Gastrocnemius medialis (tissue), 4 donors: ENCODE results near the gene BORCS8. TPM values are rescaled to one million over a fixed set of nuclear protein-coding genes. Genes with fewer than 3 reads are reported as not detected.

ENCODE experiments used
- ATAC-seq, 2 donors: fragments of 150-250 bp; one replicate each; pipeline ENCODE4 v1.9.1; 2016
- DNase-seq, 2 donors: peaks; one replicate each; pipeline ENCODE4 v3.0.0-alpha.2; 2019
- H3K27ac ChIP-seq, 4 donors: fragments of 200-600 bp; sonication (generic); 1 replicate in 1 of 4; 2 replicates in 3 of 4; pipeline ENCODE4 v1.5.1; 2016 to 2018; ENCODE audit warnings: mild to moderate bottlenecking in 2 of 4, moderate library complexity in 1 of 4
- H3K27me3 ChIP-seq, 3 donors: fragments of 200-600 bp; sonication (generic) in 2 of 3; 1 replicate in 1 of 3; 2 replicates in 2 of 3; pipeline versions ENCODE4 v1.5.1 to v1.6.0; 2016 to 2019; ENCODE audit warnings: mild to moderate bottlenecking in 1 of 3, moderate library complexity in 1 of 3
- H3K36me3 ChIP-seq, 2 donors: fragments of 200-600 bp; sonication (generic) in 1 of 2; one replicate each; pipeline ENCODE4 v1.5.1; 2017 to 2018
- H3K4me1 ChIP-seq, 2 donors: fragments of 200-600 bp; sonication (generic) in 1 of 2; one replicate each; pipeline ENCODE4 v1.5.1; 2016 to 2017; ENCODE audit warnings: mild to moderate bottlenecking in 2 of 2
- H3K4me3 ChIP-seq, 4 donors: fragments of 200-600 bp; sonication (generic) in 3 of 4; 1 replicate in 1 of 4; 2 replicates in 3 of 4; pipeline ENCODE4 v1.5.1; 2016 to 2019; ENCODE audit warnings: mild to moderate bottlenecking in 2 of 4
- H3K9me3 ChIP-seq, 3 donors: fragments of 200-600 bp; sonication (generic) in 2 of 3; 1 replicate in 1 of 3; 2 replicates in 2 of 3; pipeline ENCODE4 v1.5.1; 2016 to 2019
- CTCF ChIP-seq, 5 experiments: fragments of 450-650 bp in 3 of 5; fragments of 200-600 bp in 2 of 5; sonication (generic) in 2 of 5; IDR thresholded peaks in 4 of 5; conservative IDR thresholded peaks in 1 of 5; 1 replicate in 4 of 5; 2 replicates in 1 of 5; pipeline ENCODE4 v1.5.1; 2016 to 2019; ENCODE audit warnings: antibody characterized with exemption in 5 of 5, mild to moderate bottlenecking in 3 of 5, moderate library complexity in 3 of 5
- POLR2A ChIP-seq, 2 donors: fragments of 450-650 bp; IDR thresholded peaks; one replicate each; pipeline ENCODE4 v1.6.1; 2017; ENCODE audit warnings: antibody characterized with exemption in 2 of 2, mild to moderate bottlenecking in 2 of 2, moderate library complexity in 2 of 2
- in situ Hi-C, 4 donors: fragments of 200-750 bp; cut with MboI; loops; one replicate each; pipeline versions ENCODE4 v1.15.0 to v1.8.0; 2017; ENCODE audit warnings: low sequenced_read_pairs in 4 of 4
- intact Hi-C: fragments of 100-400 bp; cut with DNase I; formaldehyde crosslinking; loops from one replicate; pipeline ENCODE4 v1.15.1; 2023; ENCODE audit warnings: low total_unique reads
- total RNA-seq, 4 donors: library from RNA; depleted of rRNA; stranded (reverse); fragments of >200 nt; gene quantifications; one replicate each; pipeline versions ENCODE4 v1.1.0 to v1.2.3, GENCODE V29; 2016

The BORCS8 gene
- total RNA-seq, 4 donors from 2014 or later = 11.2 to 17.2 (median 13.3) TPM

- Histone ChIP-seq H3K4me3 (no peak overlapping the region), H3K4me1 (no peaks in the 10 kb centered on the region), H3K36me3 (no peaks in the 10 kb centered on the region), H3K27me3 (peaks cover 0 to 30% (median 15%) of the 10 kb centered on the region in 3 donors), H3K27ac (no peak overlapping the region), H3K9me3 (peaks cover 0 to 23% (median 9%) of the 10 kb centered on the region in 3 donors)
- in situ Hi-C loops (no loop called here), intact Hi-C loops (no loop called here)
- TF ChIP-seq POLR2A (IDR thresholded peaks at IDR 0.05) (no peak), CTCF (IDR thresholded peaks at IDR 0.05 in 4 of 5, conservative IDR thresholded peaks at IDR 0.05 in 1 of 5) (no peak)
- no peak for ATAC-seq
- no peak for DNase-seq
Measured at GRCh38 chr19:19236173-19236572, 44.2 kb upstream of the BORCS8 start.

GRCh38 chr19:19234220-19234816 is 42.4 kb upstream of the BORCS8 start:
- Histone ChIP-seq H3K36me3 (no peaks in the 10 kb centered on the region), H3K27me3 (peaks cover under 1 to 30% (median 4%) of the 10 kb centered on the region in 3 donors), H3K9me3 (peaks cover 0 to 23% (median 9%) of the 10 kb centered on the region in 3 donors), H3K4me1 (no peaks in the 10 kb centered on the region), H3K27ac (no peak overlapping the region), H3K4me3 (no peak overlapping the region)
- no peak for TF ChIP-seq CTCF (IDR thresholded peaks at IDR 0.05 in 4 of 5, conservative IDR thresholded peaks at IDR 0.05 in 1 of 5)
- no peak for TF ChIP-seq POLR2A (IDR thresholded peaks at IDR 0.05)
- in situ Hi-C loops (no loop called here), intact Hi-C loops (no loop called here)
- no peak for ATAC-seq
- no peak for DNase-seq

- TF ChIP-seq CTCF (IDR thresholded peaks at IDR 0.05 in 4 of 5, conservative IDR thresholded peaks at IDR 0.05 in 1 of 5) (no peak), POLR2A (IDR thresholded peaks at IDR 0.05) (no peak)
- intact Hi-C loops = no loop called here
- H3K4me1 ChIP-seq = no peaks in the 10 kb centered on the region
Measured at GRCh38 chr19:19232261-19232721, 40.3 kb upstream of the BORCS8 start.

GRCh38 chr19:19230999-19231398 is 39.0 kb upstream of the BORCS8 start:
- Histone ChIP-seq H3K4me1 (no peaks in the 10 kb centered on the region), H3K27ac (no peak overlapping the region), H3K9me3 (peaks cover 0 to 23% (median 9%) of the 10 kb centered on the region in 3 donors), H3K27me3 (peaks cover 21 to 50% (median 32%) of the 10 kb centered on the region in 3 donors), H3K4me3 (no peak overlapping the region), H3K36me3 (no peaks in the 10 kb centered on the region)
- DNase-seq = no peak
- in situ Hi-C loops (no loop called here), intact Hi-C loops (no loop called here)
- ATAC-seq = no peak
- TF ChIP-seq POLR2A (IDR thresholded peaks at IDR 0.05) = no peak
- TF ChIP-seq CTCF (IDR thresholded peaks at IDR 0.05 in 4 of 5, conservative IDR thresholded peaks at IDR 0.05 in 1 of 5) = no peak

More at GRCh38 chr19:19232261-19232721, 40.3 kb upstream of the BORCS8 start:
- DNase-seq (no peak), ATAC-seq (no peak)
- in situ Hi-C loops = no loop called here
- peaks cover 0 to 23% (median 9%) of the 10 kb centered on the region in 3 donors for H3K9me3 ChIP-seq
- no peaks in the 10 kb centered on the region for H3K36me3 ChIP-seq
- H3K4me3 ChIP-seq = no peak overlapping the region
- no peak overlapping the region for H3K27ac ChIP-seq
- peaks cover 13 to 39% (median 19%) of the 10 kb centered on the region in 3 donors for H3K27me3 ChIP-seq
